ENCODE results near the gene AGO3. TPM values are rescaled to one million over a fixed set of nuclear protein-coding genes. Genes with fewer than 3 reads are reported as not detected.

AGO3 gene
- total and polyA plus RNA-seq, 10 of the 15 experiments (the other 5 are each of a cell fraction or from before 2014, with no cell fraction given): 3.9 to 35.2 (median 12.5) TPM

DNA sequence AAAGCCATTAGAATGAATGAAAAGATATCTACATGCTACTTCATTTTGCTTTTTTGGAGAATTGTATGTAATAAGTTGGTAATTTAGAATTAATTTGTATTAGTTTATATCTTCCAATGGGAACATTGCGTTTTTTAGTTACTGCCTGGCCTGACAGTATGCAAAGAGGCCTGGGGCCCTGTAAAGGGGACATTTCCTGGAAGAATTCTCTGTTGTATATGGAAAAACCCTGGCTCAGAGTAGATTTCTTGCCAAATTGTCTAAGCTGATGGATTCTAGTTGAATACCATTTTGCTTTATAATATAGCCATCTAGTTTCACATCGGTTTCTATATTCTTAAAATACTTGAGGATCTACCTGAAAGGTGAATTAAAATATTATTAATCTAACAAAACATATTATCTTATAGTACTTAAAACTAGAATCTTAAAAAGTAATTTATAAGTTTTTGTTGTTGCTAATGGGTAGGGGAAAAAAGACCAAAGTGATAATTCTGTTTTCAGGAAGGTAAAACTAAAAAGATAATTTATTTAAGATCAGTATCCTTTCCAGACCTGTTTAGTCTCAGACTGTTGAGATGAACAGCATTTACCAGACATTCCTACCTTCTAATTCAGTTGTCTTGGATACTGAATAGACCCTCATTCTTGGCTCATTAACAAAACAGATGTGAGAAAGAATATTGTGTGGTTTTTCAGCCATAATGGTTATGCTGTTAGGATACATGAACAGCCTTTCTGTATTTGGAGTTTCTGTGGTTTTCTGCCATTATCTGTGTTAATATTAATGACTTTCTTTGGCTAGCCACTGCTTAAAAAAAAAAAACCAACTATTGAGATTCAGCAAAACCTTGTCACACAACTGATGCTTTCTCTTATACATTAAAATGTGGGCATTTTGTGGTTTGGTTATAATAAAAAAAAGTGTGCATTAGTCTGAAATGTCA, 4.8 kb downstream of the AGO3 start (continued):
- peak; percentile 86; the same call in 1 of the 2 replicates for TF ChIP-seq ZNF384 (IDR thresholded peaks at IDR 0.05; ENCODE audit: borderline replicate concordance, low read depth, low read length)
- no peak for TF ChIP-seq RB1 (IDR thresholded peaks at IDR 0.05; ENCODE audit: borderline replicate concordance)
- TF ChIP-seq BCL11A (IDR thresholded peaks at IDR 0.05; ENCODE audit: low read depth, low read length): peak; percentile 41; the same call in 1 of the 2 replicates
- TF ChIP-seq POLR2AphosphoS5 (IDR thresholded peaks at IDR 0.05; ENCODE audit: low read length): no peak
- 0 out of 4 replicates have a peak, but pooled peaks of 1 of the 2 experiments have one; percentile 28 for TF ChIP-seq BHLHE40 (IDR thresholded peaks at IDR 0.05; ENCODE audit: borderline replicate concordance in 1 of 2, low read depth in 2 of 2, low read length in 1 of 2)
- no peak for TF ChIP-seq CHD1 (IDR thresholded peaks at IDR 0.05; ENCODE audit: low read depth, low read length)
- TF ChIP-seq EP300 (IDR thresholded peaks at IDR 0.05; ENCODE audit: borderline replicate concordance in 1 of 2, control insufficient read depth in 1 of 2, low read depth in 2 of 2, low read length in 2 of 2): peak in 1 of 2 experiments; percentile 66; a peak in 1 of 4 replicates
- TF ChIP-seq CEBPB (IDR thresholded peaks at IDR 0.05; ENCODE audit: borderline replicate concordance in 1 of 2, low read depth in 2 of 2, low read length in 2 of 2): no peak
- no peak for TF ChIP-seq SMC3 (IDR thresholded peaks at IDR 0.05; ENCODE audit: borderline replicate concordance, low read length)
- no peak for TF ChIP-seq FOS (IDR thresholded peaks at IDR 0.05; ENCODE audit: borderline replicate concordance, extremely low read depth, insufficient read length)
- TF ChIP-seq, protein P1, sequence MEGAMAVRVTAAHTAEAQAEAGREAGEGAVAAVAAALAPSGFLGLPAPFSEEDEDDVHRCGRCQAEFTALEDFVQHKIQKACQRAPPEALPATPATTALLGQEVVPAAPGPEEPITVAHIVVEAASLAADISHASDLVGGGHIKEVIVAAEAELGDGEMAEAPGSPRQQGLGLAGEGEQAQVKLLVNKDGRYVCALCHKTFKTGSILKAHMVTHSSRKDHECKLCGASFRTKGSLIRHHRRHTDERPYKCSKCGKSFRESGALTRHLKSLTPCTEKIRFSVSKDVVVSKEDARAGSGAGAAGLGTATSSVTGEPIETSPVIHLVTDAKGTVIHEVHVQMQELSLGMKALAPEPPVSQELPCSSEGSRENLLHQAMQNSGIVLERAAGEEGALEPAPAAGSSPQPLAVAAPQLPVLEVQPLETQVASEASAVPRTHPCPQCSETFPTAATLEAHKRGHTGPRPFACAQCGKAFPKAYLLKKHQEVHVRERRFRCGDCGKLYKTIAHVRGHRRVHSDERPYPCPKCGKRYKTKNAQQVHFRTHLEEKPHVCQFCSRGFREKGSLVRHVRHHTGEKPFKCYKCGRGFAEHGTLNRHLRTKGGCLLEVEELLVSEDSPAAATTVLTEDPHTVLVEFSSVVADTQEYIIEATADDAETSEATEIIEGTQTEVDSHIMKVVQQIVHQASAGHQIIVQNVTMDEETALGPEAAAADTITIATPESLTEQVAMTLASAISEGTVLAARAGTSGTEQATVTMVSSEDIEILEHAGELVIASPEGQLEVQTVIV (IDR thresholded peaks at IDR 0.05; ENCODE audit: borderline replicate concordance, partially characterized antibody): no peak
- TF ChIP-seq MXI1 (IDR thresholded peaks at IDR 0.05; ENCODE audit: low read depth, low read length): no peak
- TF ChIP-seq TCF12 (IDR thresholded peaks at IDR 0.05; ENCODE audit: low read depth, low read length): no peak
- TF ChIP-seq, protein P2, sequence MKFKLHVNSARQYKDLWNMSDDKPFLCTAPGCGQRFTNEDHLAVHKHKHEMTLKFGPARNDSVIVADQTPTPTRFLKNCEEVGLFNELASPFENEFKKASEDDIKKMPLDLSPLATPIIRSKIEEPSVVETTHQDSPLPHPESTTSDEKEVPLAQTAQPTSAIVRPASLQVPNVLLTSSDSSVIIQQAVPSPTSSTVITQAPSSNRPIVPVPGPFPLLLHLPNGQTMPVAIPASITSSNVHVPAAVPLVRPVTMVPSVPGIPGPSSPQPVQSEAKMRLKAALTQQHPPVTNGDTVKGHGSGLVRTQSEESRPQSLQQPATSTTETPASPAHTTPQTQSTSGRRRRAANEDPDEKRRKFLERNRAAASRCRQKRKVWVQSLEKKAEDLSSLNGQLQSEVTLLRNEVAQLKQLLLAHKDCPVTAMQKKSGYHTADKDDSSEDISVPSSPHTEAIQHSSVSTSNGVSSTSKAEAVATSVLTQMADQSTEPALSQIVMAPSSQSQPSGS (IDR thresholded peaks at IDR 0.05; ENCODE audit: low read length): no peak
- TF ChIP-seq, protein P3, sequence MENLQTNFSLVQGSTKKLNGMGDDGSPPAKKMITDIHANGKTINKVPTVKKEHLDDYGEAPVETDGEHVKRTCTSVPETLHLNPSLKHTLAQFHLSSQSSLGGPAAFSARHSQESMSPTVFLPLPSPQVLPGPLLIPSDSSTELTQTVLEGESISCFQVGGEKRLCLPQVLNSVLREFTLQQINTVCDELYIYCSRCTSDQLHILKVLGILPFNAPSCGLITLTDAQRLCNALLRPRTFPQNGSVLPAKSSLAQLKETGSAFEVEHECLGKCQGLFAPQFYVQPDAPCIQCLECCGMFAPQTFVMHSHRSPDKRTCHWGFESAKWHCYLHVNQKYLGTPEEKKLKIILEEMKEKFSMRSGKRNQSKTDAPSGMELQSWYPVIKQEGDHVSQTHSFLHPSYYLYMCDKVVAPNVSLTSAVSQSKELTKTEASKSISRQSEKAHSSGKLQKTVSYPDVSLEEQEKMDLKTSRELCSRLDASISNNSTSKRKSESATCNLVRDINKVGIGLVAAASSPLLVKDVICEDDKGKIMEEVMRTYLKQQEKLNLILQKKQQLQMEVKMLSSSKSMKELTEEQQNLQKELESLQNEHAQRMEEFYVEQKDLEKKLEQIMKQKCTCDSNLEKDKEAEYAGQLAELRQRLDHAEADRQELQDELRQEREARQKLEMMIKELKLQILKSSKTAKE (IDR thresholded peaks at IDR 0.05; ENCODE audit: low read depth, poor library complexity, severe bottlenecking): peak; percentile 17
- TF ChIP-seq NR2C1 (IDR thresholded peaks at IDR 0.05): 0 out of 2 replicates have a peak, but pooled peaks have one; percentile 14
- no peak for TF ChIP-seq CREB1 (IDR thresholded peaks at IDR 0.05; ENCODE audit: low read depth)
- no peak for TF ChIP-seq BRCA1 (IDR thresholded peaks at IDR 0.05; ENCODE audit: low read depth, low read length)
- no peak for TF ChIP-seq ZSCAN29 (IDR thresholded peaks at IDR 0.05)
- peak; percentile 49; the same call in 1 of the 2 replicates for TF ChIP-seq ATF7 (IDR thresholded peaks at IDR 0.05; ENCODE audit: low read depth)
